ENCODE results near the gene CAMTA1.
"Not testable (repeated sequence)": the region's sequence is repeated elsewhere in the genome, so short reads cannot be mapped to it uniquely, and the experiment has no call there.

Gene CAMTA1

DNA sequence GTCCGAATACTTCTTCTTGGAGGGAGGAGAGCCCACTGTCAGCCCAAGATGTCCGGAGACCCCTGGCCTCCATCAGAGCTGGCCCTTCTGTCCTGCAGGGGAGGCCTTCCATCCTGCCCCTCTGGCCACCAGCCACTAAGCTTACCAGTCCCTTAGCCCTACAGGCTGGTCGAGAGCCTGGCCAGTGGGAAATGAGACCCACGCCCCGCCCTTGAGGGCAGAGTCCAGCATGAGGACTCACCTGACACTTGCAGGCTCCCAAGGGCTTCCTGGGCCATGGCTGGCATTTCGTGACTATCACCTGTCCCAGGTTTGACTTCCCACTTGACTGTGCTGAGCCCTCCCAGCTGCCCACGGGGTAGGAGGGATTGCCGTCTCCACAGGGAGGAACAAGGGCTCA lies 624.0 kb downstream of the CAMTA1 start:
- TF ChIP-seq CTCF (conservative IDR thresholded peaks at IDR 0.05; ENCODE audit: low read depth, low read length): no peak
- no peak for DNase-seq (ENCODE audit: low read depth)
- H3K4me3 ChIP-seq (ENCODE audit: low read depth, low read length): no peak overlapping the region

DNA sequence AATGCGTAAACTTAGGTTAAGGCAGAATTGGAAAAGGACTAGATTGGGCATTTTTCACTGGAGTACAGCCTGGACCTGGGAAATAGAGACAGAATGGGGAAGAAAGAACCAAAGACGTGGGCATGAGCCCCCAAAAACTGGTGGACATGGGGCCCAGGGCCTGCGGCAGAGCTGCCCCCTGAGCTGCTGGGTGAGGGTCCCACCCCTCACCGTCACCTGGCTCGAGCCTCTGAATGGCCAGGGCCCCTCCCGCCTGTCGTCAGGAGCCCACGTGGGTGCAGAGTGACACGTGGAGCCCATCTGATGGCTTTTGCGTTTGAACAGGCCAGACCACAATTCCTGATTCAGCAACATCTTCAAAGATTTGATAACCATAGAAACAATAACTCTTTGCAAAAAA lies 624.9 kb downstream of the CAMTA1 start:
- no peak for DNase-seq (ENCODE audit: low read depth)

GRCh38 chr1:7417618-7418017 lies 632.4 kb downstream of the CAMTA1 start:
- DNase-seq (ENCODE audit: low read depth); H3K4me3 ChIP-seq (ENCODE audit: low read depth, low read length): not testable (repeated sequence)

More for the DNA sequence above, 624.9 kb downstream of the CAMTA1 start:
- no peak for TF ChIP-seq CTCF (conservative IDR thresholded peaks at IDR 0.05; ENCODE audit: low read depth, low read length)
- no peak overlapping the region for H3K4me3 ChIP-seq (ENCODE audit: low read depth, low read length)

GRCh38 chr1:7418442-7419080 lies 633.3 kb downstream of the CAMTA1 start:
- no peak for DNase-seq (ENCODE audit: low read depth)
- H3K4me3 ChIP-seq (ENCODE audit: low read depth, low read length): no peak overlapping the region
- no peak for TF ChIP-seq CTCF (conservative IDR thresholded peaks at IDR 0.05; ENCODE audit: low read depth, low read length)

DNA sequence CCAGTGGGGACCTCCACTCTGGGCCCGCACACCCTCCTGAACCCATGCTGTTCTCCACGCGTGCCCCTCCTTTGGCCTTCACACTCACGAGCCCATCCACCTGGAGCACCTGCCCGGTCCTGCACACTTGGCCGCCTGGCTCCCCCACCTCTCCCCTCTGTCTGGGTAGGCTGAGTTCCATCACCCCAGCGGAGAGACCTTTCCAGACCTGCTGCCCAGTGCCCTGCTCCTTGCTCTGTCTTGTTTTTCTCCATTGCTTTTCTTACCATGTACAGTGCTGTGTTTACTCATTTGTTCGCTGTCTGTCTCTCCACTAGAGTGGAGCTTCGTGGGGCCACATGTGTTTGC lies 634.8 kb downstream of the CAMTA1 start:
- H3K4me3 ChIP-seq (ENCODE audit: low read depth, low read length): no peak overlapping the region
- no peak for DNase-seq (ENCODE audit: low read depth)
- TF ChIP-seq CTCF (conservative IDR thresholded peaks at IDR 0.05; ENCODE audit: low read depth, low read length): no peak

DNA sequence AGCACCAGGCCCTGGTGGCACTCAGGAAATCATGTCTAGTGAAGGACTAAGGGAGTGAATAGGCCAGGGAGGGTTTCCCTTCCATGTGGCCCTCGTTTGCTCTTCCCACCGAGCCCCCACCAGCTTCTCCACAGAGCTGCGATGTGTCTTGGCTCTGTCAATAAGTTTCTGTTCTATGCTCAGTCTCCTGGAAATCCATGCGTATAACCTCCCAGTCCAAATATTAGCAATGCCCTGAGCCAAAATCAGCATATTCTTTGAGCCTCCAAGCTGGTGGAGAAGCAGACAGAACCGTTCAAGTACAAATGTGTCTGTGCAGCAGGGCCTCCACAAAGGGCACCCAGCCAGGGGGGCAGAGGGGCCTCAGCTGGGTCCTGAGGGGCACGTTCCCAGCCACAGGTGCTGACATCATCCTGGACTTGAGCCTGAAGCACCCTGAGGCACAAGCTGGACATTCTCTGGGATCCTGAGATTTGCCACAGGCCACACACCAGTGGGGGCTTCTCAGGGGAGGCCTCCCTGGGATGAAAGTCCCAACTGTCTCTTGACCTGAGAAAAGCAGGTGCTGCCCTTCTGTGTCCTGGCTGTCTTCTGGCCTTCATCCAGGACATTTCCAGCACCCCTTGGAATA lies 635.3 kb downstream of the CAMTA1 start:
- no peak for TF ChIP-seq CTCF (conservative IDR thresholded peaks at IDR 0.05; ENCODE audit: low read depth, low read length)
- peak; percentile 9 for DNase-seq (ENCODE audit: low read depth)
- no peak overlapping the region for H3K4me3 ChIP-seq (ENCODE audit: low read depth, low read length)

DNA sequence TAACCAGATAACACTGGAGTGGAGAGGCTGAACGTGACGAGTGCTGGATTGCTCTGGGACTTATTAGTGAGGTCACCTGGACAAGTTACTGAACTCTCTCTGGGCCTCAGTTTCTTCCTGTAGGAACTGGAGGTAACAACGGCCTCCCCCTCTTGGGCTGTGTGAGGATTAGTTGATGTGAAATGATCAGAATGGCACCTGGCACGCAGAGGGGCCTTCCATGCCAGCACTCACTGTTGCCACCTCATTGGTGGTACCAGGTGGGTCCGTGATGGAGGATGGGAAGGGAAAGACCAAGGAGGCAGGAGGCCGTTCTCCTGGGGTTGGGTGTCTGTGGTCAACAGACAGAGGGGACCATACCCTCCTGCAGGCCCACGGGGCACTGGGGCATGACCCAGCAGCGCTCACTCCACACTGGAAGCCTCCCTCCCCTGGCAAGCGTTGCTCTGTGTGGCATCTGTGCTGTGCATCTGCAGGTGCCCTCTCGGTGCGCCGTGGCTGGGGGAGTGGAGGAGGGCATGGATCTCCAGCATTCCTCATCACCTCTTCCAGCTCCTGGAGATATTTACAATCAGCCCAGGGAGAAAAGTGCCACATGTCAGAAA lies 636.3 kb downstream of the CAMTA1 start:
- no peak for DNase-seq (ENCODE audit: low read depth)
- H3K4me3 ChIP-seq (ENCODE audit: low read depth, low read length): no peak overlapping the region
- no peak for TF ChIP-seq CTCF (conservative IDR thresholded peaks at IDR 0.05; ENCODE audit: low read depth, low read length)

All from choroid plexus epithelial cell (primary cell).